Urinary bladder (tissue), 4 donors: ENCODE data around the gene MAP2K5. TPM values are rescaled to one million over a fixed set of nuclear protein-coding genes. Genes with fewer than 3 reads are reported as not detected.
"Not testable (repeated sequence)": the region's sequence is repeated elsewhere in the genome, so short reads cannot be mapped to it uniquely, and the experiment has no call there.

ENCODE experiments used
- DNase-seq: peaks from one replicate; pipeline ENCODE4 v3.0.0-alpha.2; 2015; ENCODE audit errors: extremely low spot score
- H3K27ac ChIP-seq: one replicate; pipeline ENCODE4 v1.5.1; 2013; ENCODE audit warnings: low read depth, mild to moderate bottlenecking, moderate library complexity
- H3K36me3 ChIP-seq: one replicate; pipeline ENCODE4 v1.6.1; 2013; ENCODE audit warnings: mild to moderate bottlenecking, moderate library complexity; ENCODE audit not compliant: insufficient read depth
- H3K4me1 ChIP-seq: one replicate; pipeline ENCODE4 v1.6.1; 2013; ENCODE audit warnings: mild to moderate bottlenecking, moderate library complexity; ENCODE audit not compliant: insufficient read depth
- H3K4me3 ChIP-seq: one replicate; pipeline ENCODE4 v1.5.1; 2013; ENCODE audit warnings: low read depth, low read length
- WGBS: extraction: QIAGEN DNeasy Blood & Tissue Kit; methylation state at CpG from one replicate; pipeline ENCODE4 v1.1.7; 2013; 5-methylcytosine and 5-hydroxymethylcytosine counted together
- polyA plus RNA-seq: library from polyadenylated mRNA; stranded (reverse); fragments of 200-250 nt; gene quantifications from one replicate; pipeline ENCODE4 v1.2.3, GENCODE V29; 2013
- total RNA-seq: library from RNA; depleted of rRNA; stranded (reverse); fragments of >200 nt; gene quantifications from one replicate; pipeline ENCODE4 v1.2.3, GENCODE V29; 2014
- donor health status: healthy with polysubstance abuse.
- donor health status: healthy.

MAP2K5 gene
- total and polyA plus RNA-seq, 2 donors = 15.4 to 17.3 TPM

GRCh38 chr15:67660446-67660845 lies 117.9 kb downstream of the MAP2K5 start:
- H3K27ac ChIP-seq = no peak overlapping the region
- DNase-seq = no peak
- H3K36me3 ChIP-seq = no peaks in the 10 kb centered on the region
- H3K4me3 ChIP-seq = no peak overlapping the region
- no peaks in the 10 kb centered on the region for H3K4me1 ChIP-seq

- no peak overlapping the region for H3K27ac ChIP-seq
- 93% methylated on average over 2 of the region's 2 CpGs for WGBS
- H3K4me3 ChIP-seq = no peak overlapping the region
- DNase-seq = no peak
- no peaks in the 10 kb centered on the region for H3K36me3 ChIP-seq
- H3K4me1 ChIP-seq = no peaks in the 10 kb centered on the region
These were observed 118.5 kb downstream of the MAP2K5 start for GRCh38 chr15:67660874-67661606.

- Histone ChIP-seq H3K36me3 (no peaks in the 10 kb centered on the region), H3K4me1 (no peaks in the 10 kb centered on the region), H3K4me3 (no peak overlapping the region), H3K27ac (no peak overlapping the region)
- no peak for DNase-seq
- 49% methylated on average over 2 of the region's 2 CpGs for WGBS
These were observed 128.3 kb downstream of the MAP2K5 start for GRCh38 chr15:67670647-67671305.

GRCh38 chr15:67672834-67673233 lies 130.3 kb downstream of the MAP2K5 start:
- not testable (repeated sequence) for H3K4me1 ChIP-seq, H3K4me3 ChIP-seq, H3K27ac ChIP-seq, H3K36me3 ChIP-seq, DNase-seq
- WGBS = 91% methylated on average over 1 of the region's 2 CpGs

- WGBS = 87% methylated on average over 3 of the region's 3 CpGs
These were observed 132.5 kb downstream of the MAP2K5 start for GRCh38 chr15:67674983-67675382.

GRCh38 chr15:67678089-67678488 lies 135.6 kb downstream of the MAP2K5 start:
- no peak overlapping the region for H3K27ac ChIP-seq
- no peak for DNase-seq
- 93% methylated on average over 2 of the region's 2 CpGs for WGBS
- H3K4me1 ChIP-seq = no peaks in the 10 kb centered on the region
- no peak overlapping the region for H3K4me3 ChIP-seq
- H3K36me3 ChIP-seq = peaks cover 3% of the 10 kb centered on the region

More at GRCh38 chr15:67674983-67675382, 132.5 kb downstream of the MAP2K5 start:
- no peak overlapping the region for H3K4me3 ChIP-seq
- peaks cover 3% of the 10 kb centered on the region for H3K36me3 ChIP-seq
- H3K27ac ChIP-seq = no peak overlapping the region
- no peak for DNase-seq
- H3K4me1 ChIP-seq = no peaks in the 10 kb centered on the region

GRCh38 chr15:67678993-67679392 lies 136.5 kb downstream of the MAP2K5 start:
- Histone ChIP-seq H3K4me1 (no peaks in the 10 kb centered on the region), H3K4me3 (no peak overlapping the region), H3K27ac (no peak overlapping the region), H3K36me3 (peaks cover 5% of the 10 kb centered on the region)
- no peak for DNase-seq
- 86% methylated on average over 5 of the region's 5 CpGs for WGBS

GRCh38 chr15:67680641-67681040 lies 138.1 kb downstream of the MAP2K5 start:
- Histone ChIP-seq H3K36me3 (peaks cover 5% of the 10 kb centered on the region), H3K27ac (no peak overlapping the region), H3K4me1 (no peaks in the 10 kb centered on the region), H3K4me3 (no peak overlapping the region)
- DNase-seq = no peak
- 52% methylated on average over 2 of the region's 2 CpGs for WGBS

- 92% methylated on average over 3 of the region's 3 CpGs for WGBS
- DNase-seq = no peak
- no peak overlapping the region for H3K4me3 ChIP-seq
- H3K27ac ChIP-seq = no peak overlapping the region
- peaks cover 2% of the 10 kb centered on the region for H3K36me3 ChIP-seq
- H3K4me1 ChIP-seq = no peaks in the 10 kb centered on the region
These were observed 142.6 kb downstream of the MAP2K5 start for GRCh38 chr15:67685008-67685599.

GRCh38 chr15:67685716-67686115 lies 143.2 kb downstream of the MAP2K5 start:
- Histone ChIP-seq H3K36me3 (peaks cover 2% of the 10 kb centered on the region), H3K27ac (no peak overlapping the region), H3K4me1 (no peaks in the 10 kb centered on the region), H3K4me3 (no peak overlapping the region)
- 97% methylated on average over 2 of the region's 2 CpGs for WGBS
- DNase-seq = no peak

GRCh38 chr15:67690936-67691335 lies 148.4 kb downstream of the MAP2K5 start:
- Histone ChIP-seq H3K36me3 (no peaks in the 10 kb centered on the region), H3K4me1 (no peaks in the 10 kb centered on the region), H3K27ac (no peak overlapping the region), H3K4me3 (no peak overlapping the region)
- WGBS = 89% methylated on average over 3 of the region's 3 CpGs
- no peak for DNase-seq

GRCh38 chr15:67691450-67691849 lies 148.9 kb downstream of the MAP2K5 start:
- DNase-seq = no peak
- Histone ChIP-seq H3K27ac (no peak overlapping the region), H3K36me3 (no peaks in the 10 kb centered on the region), H3K4me1 (no peaks in the 10 kb centered on the region), H3K4me3 (no peak overlapping the region)
- WGBS = 77% methylated on average over 4 of the region's 4 CpGs

GRCh38 chr15:67692573-67692972 lies 150.1 kb downstream of the MAP2K5 start:
- no peaks in the 10 kb centered on the region for H3K36me3 ChIP-seq

GRCh38 chr15:67696087-67696486 lies 153.6 kb downstream of the MAP2K5 start:
- DNase-seq = no peak
- no peak overlapping the region for H3K27ac ChIP-seq
- no peaks in the 10 kb centered on the region for H3K4me1 ChIP-seq
- 99% methylated on average over 1 of the region's 1 CpG for WGBS
- no peak overlapping the region for H3K4me3 ChIP-seq
- H3K36me3 ChIP-seq = no peaks in the 10 kb centered on the region

More at GRCh38 chr15:67692573-67692972, 150.1 kb downstream of the MAP2K5 start:
- no peak overlapping the region for H3K27ac ChIP-seq
- no peaks in the 10 kb centered on the region for H3K4me1 ChIP-seq
- no peak for DNase-seq
- 95% methylated on average over 3 of the region's 3 CpGs for WGBS
- H3K4me3 ChIP-seq = no peak overlapping the region
